Uterus (tissue), 4 donors: Measurements from ENCODE around the gene CLINT1. TPM values are rescaled to one million over a fixed set of nuclear protein-coding genes. Genes with fewer than 3 reads are reported as not detected.

ENCODE experiments used
- DNase-seq, 2 donors: peaks; one replicate each; pipeline ENCODE4 v3.0.0-alpha.2; 2019 to 2020
- H3K27ac ChIP-seq, 2 donors: fragments of 200-600 bp; sonication (generic); 1 replicate in 1 of 2; 2 replicates in 1 of 2; pipeline ENCODE4 v1.5.1; 2016 to 2018
- H3K27me3 ChIP-seq, 2 donors: fragments of 200-600 bp; sonication (generic); one replicate each; pipeline ENCODE4 v1.5.1; 2018 to 2019; ENCODE audit warnings: control low read depth in 1 of 2
- H3K36me3 ChIP-seq, 2 donors: fragments of 200-600 bp; sonication (generic); one replicate each; pipeline ENCODE4 v1.5.1; 2019; ENCODE audit warnings: control low read depth in 1 of 2
- H3K4me1 ChIP-seq, 2 donors: fragments of 200-600 bp; sonication (generic); one replicate each; pipeline ENCODE4 v1.5.1; 2018 to 2019; ENCODE audit warnings: control low read depth in 1 of 2
- H3K4me3 ChIP-seq, 2 donors: fragments of 200-600 bp; sonication (generic); 1 replicate in 1 of 2; 2 replicates in 1 of 2; pipeline ENCODE4 v1.5.1; 2018 to 2019; ENCODE audit warnings: mild to moderate bottlenecking in 1 of 2
- H3K9me3 ChIP-seq, 2 donors: fragments of 200-600 bp; sonication (generic); one replicate each; pipeline ENCODE4 v1.5.1; 2019; ENCODE audit warnings: control low read depth in 1 of 2
- POLR2A ChIP-seq, 2 donors: fragments of 450-650 bp; IDR thresholded peaks; one replicate each; pipeline ENCODE4 v1.6.1; 2016; ENCODE audit warnings: antibody characterized with exemption in 2 of 2, mild to moderate bottlenecking in 1 of 2, moderate library complexity in 1 of 2
- intact Hi-C: fragments of 100-400 bp; cut with DNase I; formaldehyde crosslinking; loops from one replicate; pipeline ENCODE4 v1.15.1; 2023; ENCODE audit warnings: low total_unique reads
- total RNA-seq, 4 donors: library from RNA; depleted of rRNA in 3 of 4; stranded (reverse); fragments of >200 nt in 3 of 4; gene quantifications; one replicate each; pipeline versions ENCODE4 v1.1.0 to v1.2.4, GENCODE V29; 2014 to 2023
- TF ChIP-seq, protein P1 (sequence below), 4 experiments: fragments of 200-600 bp in 2 of 4; fragments of 450-650 bp in 2 of 4; sonication (generic) in 2 of 4; IDR thresholded peaks; one replicate each; pipeline ENCODE4 v1.5.1; 2016 to 2019; ENCODE audit warnings: antibody characterized with exemption in 4 of 4, mild to moderate bottlenecking in 2 of 4, moderate library complexity in 1 of 4
- donor health status: DM: yes; HTN: yes; CAD: no.

CLINT1 gene
- total RNA-seq, 4 donors from 2014 or later = 36.6 to 96.0 (median 55.3) TPM

- Histone ChIP-seq H3K4me3 (no peak overlapping the region), H3K27me3 (no peaks in the 10 kb centered on the region), H3K27ac (no peak overlapping the region), H3K4me1 (no peaks in the 10 kb centered on the region), H3K9me3 (no peaks in the 10 kb centered on the region), H3K36me3 (no peaks in the 10 kb centered on the region)
- intact Hi-C loops = no loop called here
- no peak for TF ChIP-seq POLR2A (IDR thresholded peaks at IDR 0.05)
- TF ChIP-seq, protein P1, sequence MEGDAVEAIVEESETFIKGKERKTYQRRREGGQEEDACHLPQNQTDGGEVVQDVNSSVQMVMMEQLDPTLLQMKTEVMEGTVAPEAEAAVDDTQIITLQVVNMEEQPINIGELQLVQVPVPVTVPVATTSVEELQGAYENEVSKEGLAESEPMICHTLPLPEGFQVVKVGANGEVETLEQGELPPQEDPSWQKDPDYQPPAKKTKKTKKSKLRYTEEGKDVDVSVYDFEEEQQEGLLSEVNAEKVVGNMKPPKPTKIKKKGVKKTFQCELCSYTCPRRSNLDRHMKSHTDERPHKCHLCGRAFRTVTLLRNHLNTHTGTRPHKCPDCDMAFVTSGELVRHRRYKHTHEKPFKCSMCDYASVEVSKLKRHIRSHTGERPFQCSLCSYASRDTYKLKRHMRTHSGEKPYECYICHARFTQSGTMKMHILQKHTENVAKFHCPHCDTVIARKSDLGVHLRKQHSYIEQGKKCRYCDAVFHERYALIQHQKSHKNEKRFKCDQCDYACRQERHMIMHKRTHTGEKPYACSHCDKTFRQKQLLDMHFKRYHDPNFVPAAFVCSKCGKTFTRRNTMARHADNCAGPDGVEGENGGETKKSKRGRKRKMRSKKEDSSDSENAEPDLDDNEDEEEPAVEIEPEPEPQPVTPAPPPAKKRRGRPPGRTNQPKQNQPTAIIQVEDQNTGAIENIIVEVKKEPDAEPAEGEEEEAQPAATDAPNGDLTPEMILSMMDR (IDR thresholded peaks at IDR 0.05) = no peak
- DNase-seq = no peak
Observed at GRCh38 chr5:157785801-157786200, 73.1 kb downstream of the CLINT1 start.

DNA sequence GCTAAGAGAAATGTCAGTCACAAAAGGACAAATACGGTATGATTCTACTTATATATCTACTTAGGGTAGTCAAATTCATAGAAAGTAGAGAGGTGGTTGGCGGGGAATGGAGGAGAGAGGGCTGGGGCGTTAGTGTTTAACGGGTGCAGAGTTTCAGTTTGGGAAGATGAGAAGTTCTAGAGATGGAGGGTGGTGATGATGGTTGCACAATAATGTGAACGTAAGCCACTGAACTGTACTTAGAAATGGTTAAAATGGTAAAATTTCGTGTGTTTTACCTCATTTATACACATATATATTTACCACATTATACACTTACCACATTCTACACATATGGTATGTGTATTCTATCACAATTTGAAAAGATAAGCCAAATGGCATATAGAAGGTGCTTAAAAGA lies 79.7 kb downstream of the CLINT1 start:
- no peak overlapping the region for H3K4me3 ChIP-seq
- TF ChIP-seq POLR2A (IDR thresholded peaks at IDR 0.05) = no peak
- TF ChIP-seq, protein P1 (IDR thresholded peaks at IDR 0.05) = no peak
- no peaks in the 10 kb centered on the region for H3K36me3 ChIP-seq
- no peak overlapping the region for H3K27ac ChIP-seq
- no peaks in the 10 kb centered on the region for H3K4me1 ChIP-seq
- H3K9me3 ChIP-seq = no peaks in the 10 kb centered on the region
- no peak for DNase-seq
- intact Hi-C loops = no loop called here
- no peaks in the 10 kb centered on the region for H3K27me3 ChIP-seq

DNA sequence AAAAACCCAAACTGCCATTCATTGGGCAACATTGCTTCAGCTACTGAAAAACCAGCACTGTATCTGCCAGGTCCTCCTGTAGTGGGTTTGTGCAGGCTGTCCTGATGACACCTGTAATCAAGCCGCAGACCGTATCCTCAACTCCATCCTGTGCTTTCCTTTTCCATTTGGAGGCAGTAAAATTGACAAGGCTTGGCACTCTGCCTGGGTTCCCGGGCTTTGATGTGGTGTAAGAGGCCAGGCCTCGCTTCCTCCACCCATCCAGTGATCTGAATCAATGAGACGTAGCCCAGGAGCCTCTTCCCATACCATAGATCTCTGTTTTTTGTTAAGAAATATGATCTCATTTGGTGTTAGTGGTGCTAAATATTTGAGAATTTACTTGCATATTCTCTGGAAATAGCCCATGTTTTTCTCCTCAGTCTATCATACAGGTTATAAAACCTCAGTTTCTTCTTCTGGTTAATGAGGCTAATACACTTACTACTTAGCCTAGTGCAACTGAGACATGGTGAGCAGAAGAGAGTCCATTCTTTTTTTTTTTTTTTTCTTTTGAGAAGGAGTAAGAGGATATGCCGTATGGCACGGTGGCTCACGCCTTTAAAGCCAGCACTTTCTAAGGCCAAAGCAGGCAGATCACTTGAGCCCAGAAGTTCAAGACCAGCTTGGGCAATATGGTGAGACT lies 80.7 kb downstream of the CLINT1 start:
- Histone ChIP-seq H3K9me3 (no peaks in the 10 kb centered on the region), H3K27me3 (no peaks in the 10 kb centered on the region), H3K4me1 (no peaks in the 10 kb centered on the region), H3K4me3 (no peak overlapping the region), H3K36me3 (no peaks in the 10 kb centered on the region), H3K27ac (no peak overlapping the region)
- intact Hi-C loops = no loop called here
- no peak for DNase-seq
- TF ChIP-seq, protein P1 (IDR thresholded peaks at IDR 0.05) = no peak
- TF ChIP-seq POLR2A (IDR thresholded peaks at IDR 0.05) = no peak

DNA sequence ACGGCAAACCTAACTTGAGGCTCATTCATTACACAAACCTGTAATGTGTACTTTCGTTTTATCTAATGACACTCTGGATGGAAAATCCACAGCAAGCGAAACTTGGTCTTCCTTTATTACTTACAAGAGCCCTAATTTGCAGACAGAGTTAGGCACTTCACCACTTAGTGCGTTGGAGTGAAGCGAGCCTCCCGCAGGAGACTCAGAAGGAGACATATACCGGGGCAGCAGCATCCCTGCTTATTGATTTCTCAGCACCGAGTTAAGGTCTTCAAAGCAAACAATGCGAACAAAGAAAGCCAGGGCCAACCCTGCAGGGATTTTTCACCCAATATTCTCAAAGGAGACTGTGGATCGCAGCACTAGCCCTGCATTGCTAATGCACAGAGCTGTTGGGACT lies 86.8 kb downstream of the CLINT1 start:
- H3K4me1 ChIP-seq = no peaks in the 10 kb centered on the region
- H3K36me3 ChIP-seq = no peaks in the 10 kb centered on the region
- no peak for TF ChIP-seq POLR2A (IDR thresholded peaks at IDR 0.05)
- TF ChIP-seq, protein P1 (IDR thresholded peaks at IDR 0.05) = no peak
- no peaks in the 10 kb centered on the region for H3K9me3 ChIP-seq
- H3K27ac ChIP-seq = no peak overlapping the region
- H3K27me3 ChIP-seq = no peaks in the 10 kb centered on the region
- H3K4me3 ChIP-seq = no peak overlapping the region
- intact Hi-C loops = no loop called here
- no peak for DNase-seq

GRCh38 chr5:157770665-157771064 lies 88.3 kb downstream of the CLINT1 start:
- Histone ChIP-seq H3K27me3 (no peaks in the 10 kb centered on the region), H3K27ac (no peak overlapping the region), H3K36me3 (no peaks in the 10 kb centered on the region), H3K4me1 (no peaks in the 10 kb centered on the region), H3K4me3 (no peak overlapping the region), H3K9me3 (no peaks in the 10 kb centered on the region)
- no peak for DNase-seq
- TF ChIP-seq, protein P1 (IDR thresholded peaks at IDR 0.05) = no peak
- no peak for TF ChIP-seq POLR2A (IDR thresholded peaks at IDR 0.05)
- intact Hi-C loops = no loop called here
